PFSK-1 (cell line): ENCODE data around the gene TRIM17.

ENCODE experiments used
- FOXP2 ChIP-seq: optimal IDR thresholded peaks from 2 replicates; pipeline ENCODE3; 2011; ENCODE audit warnings: borderline replicate concordance, control low read depth, inconsistent platforms; ENCODE audit not compliant: insufficient read depth; ENCODE audit errors: extremely low read length, extremely low read depth
- POLR2AphosphoS5 ChIP-seq: IDR thresholded peaks from 2 replicates; pipeline ENCODE4 v1.6.1; 2012; ENCODE audit warnings: low read depth, mild to moderate bottlenecking, control low read depth, low read length, moderate library complexity
- REST ChIP-seq, 2 experiments: IDR thresholded peaks; 2 replicates each; pipeline versions ENCODE4 v1.6.1 to v1.8.0; 2011 to 2012; ENCODE audit warnings: low read depth in 2 of 2, low read length in 2 of 2, control low read depth in 1 of 2, inconsistent platforms in 1 of 2, mild to moderate bottlenecking in 1 of 2, moderate library complexity in 1 of 2; ENCODE audit not compliant: insufficient read depth in 1 of 2
- SIN3A ChIP-seq: IDR thresholded peaks from 2 replicates; pipeline ENCODE4 v1.6.1; 2012; ENCODE audit warnings: mild to moderate bottlenecking, low read length, moderate library complexity, borderline replicate concordance; ENCODE audit not compliant: insufficient read depth
- TAF1 ChIP-seq: IDR thresholded peaks from 2 replicates; pipeline ENCODE4 v1.6.1; 2012; ENCODE audit warnings: low read length, control low read depth, borderline replicate concordance; ENCODE audit not compliant: insufficient read depth

TRIM17 gene

DNA sequence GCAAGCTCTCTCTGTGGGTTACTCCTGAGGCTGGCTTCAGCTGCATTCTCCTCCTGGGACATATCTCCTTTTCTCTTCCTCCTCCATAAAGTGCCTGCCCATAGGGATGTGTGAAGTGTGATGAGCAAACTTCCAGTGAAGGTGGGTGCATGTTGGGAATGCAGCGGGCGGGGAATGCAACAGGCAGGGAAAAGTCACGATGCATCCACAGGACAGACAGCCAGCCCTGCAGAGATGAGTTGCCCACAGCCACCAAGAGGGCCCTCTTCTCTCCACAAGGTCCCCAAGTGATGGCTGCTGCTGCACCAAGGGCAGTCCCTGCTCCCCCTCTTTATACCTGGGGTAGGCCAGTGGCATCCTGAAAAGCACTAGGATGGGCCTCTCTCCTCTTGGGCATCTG, 37.0 kb upstream of the TRIM17 start:
- no peak for TF ChIP-seq REST (IDR thresholded peaks at IDR 0.05; ENCODE audit: insufficient read depth in 1 of 2, low read depth in 2 of 2, low read length in 2 of 2)
- TF ChIP-seq SIN3A = no peak
- no peak for TF ChIP-seq TAF1
- no peak for TF ChIP-seq POLR2AphosphoS5
- no peak for TF ChIP-seq FOXP2

DNA sequence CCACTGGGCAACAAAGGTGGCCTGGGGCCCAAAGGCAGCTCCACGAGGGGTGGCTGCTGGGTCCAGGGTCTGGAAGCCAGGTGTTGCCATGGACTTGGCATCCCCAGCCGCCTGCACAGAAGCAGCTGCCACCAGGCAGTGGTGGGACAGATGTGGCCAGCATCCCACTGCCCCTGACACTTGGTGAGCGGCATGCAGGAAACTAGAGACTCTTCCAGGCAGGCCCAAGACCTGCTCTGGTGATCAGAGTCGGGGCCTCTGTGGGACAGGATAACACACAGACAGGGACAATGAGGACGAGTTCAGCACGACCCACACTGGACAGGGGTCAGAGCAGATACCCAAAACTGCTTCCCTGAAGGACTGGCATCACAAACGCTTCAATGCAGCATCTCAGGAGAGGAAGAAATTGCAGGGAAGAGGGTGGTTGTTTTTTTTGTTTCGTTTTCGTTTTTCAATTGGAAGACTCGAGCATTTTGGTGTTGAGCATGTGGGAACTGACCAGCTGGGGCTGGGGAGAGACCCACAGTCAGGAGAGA, 36.4 kb upstream of the TRIM17 start:
- TF ChIP-seq TAF1 (no peak), FOXP2 (no peak), POLR2AphosphoS5 (no peak), REST (IDR thresholded peaks at IDR 0.05; ENCODE audit: insufficient read depth in 1 of 2, low read depth in 2 of 2, low read length in 2 of 2) (no peak), SIN3A (no peak)

DNA sequence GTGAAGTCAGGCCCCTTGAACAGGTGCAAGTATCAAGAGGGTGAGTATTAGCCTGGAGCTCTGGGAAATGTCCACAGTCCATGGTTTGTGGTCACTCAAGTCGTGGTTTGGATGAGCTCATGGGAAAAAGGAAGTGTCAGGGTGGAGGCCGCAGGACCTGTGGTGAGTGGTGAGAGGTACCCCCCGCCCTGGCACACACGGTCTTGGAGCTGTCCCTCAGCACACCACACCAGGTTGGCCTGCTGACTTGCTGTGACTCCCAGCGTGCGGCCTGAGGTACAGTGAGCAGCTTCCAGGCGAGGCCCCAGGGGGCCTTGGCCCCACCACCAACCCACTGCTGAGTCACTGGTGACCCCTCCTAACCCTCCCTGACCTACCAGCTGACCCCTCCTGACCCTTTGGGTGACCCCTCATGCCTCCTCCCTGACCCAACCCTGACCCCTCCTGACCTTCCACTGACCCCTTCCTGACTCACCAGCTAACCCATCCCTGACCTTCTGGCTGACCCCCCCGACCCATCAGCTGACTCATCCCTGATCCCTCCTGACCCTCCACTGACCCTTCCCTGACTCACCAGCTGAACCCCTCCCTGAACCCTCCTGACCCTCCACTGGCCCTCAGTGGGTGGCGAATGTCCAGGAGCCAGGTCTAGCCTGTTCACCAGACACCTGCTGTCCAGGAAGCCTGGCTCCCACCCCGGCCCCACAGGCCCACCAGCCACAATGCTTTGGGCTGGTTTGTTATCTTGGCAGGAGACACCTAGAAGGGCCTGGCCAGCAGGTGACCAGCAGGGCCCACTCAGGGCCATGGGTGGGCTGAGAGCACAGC, 35.7 kb upstream of the TRIM17 start:
- TF ChIP-seq REST (IDR thresholded peaks at IDR 0.05; ENCODE audit: insufficient read depth in 1 of 2, low read depth in 2 of 2, low read length in 2 of 2) (no peak), TAF1 (no peak), SIN3A (no peak), POLR2AphosphoS5 (no peak), FOXP2 (no peak)

- TF ChIP-seq TAF1 = no peak
- TF ChIP-seq SIN3A = no peak
- no peak for TF ChIP-seq REST (IDR thresholded peaks at IDR 0.05; ENCODE audit: insufficient read depth in 1 of 2, low read depth in 2 of 2, low read length in 2 of 2)
- TF ChIP-seq POLR2AphosphoS5 = no peak
- no peak for TF ChIP-seq FOXP2
These were observed 33.5 kb upstream of the TRIM17 start for GRCh38 chr1:228450200-228450599.
